Activated naive CD4-positive, alpha-beta T cell treated with anti-CD3 and anti-CD28 coated beads, Interleukin-2, amount 50 U/mL, for 24 hours (primary cell): ENCODE measurements around the gene ACACA.

Experiments used
- H3K27ac Mint-ChIP-seq: one replicate; pipeline ENCODE4 v1.8.0; 2021; ENCODE audit warnings: mild to moderate bottlenecking, mixed read lengths
- H3K27me3 Mint-ChIP-seq: one replicate; pipeline ENCODE4 v1.8.0; 2021; ENCODE audit warnings: mixed read lengths
- H3K36me3 Mint-ChIP-seq: one replicate; pipeline ENCODE4 v1.8.0; 2021; ENCODE audit warnings: mixed read lengths
- H3K4me1 Mint-ChIP-seq: one replicate; pipeline ENCODE4 v1.8.0; 2021; ENCODE audit warnings: mixed read lengths
- H3K4me3 Mint-ChIP-seq: one replicate; pipeline ENCODE4 v1.8.0; 2021; ENCODE audit warnings: mild to moderate bottlenecking, mixed read lengths
- H3K9me3 Mint-ChIP-seq: one replicate; pipeline ENCODE4 v1.8.0; 2021; ENCODE audit warnings: mixed read lengths

The ACACA gene

DNA sequence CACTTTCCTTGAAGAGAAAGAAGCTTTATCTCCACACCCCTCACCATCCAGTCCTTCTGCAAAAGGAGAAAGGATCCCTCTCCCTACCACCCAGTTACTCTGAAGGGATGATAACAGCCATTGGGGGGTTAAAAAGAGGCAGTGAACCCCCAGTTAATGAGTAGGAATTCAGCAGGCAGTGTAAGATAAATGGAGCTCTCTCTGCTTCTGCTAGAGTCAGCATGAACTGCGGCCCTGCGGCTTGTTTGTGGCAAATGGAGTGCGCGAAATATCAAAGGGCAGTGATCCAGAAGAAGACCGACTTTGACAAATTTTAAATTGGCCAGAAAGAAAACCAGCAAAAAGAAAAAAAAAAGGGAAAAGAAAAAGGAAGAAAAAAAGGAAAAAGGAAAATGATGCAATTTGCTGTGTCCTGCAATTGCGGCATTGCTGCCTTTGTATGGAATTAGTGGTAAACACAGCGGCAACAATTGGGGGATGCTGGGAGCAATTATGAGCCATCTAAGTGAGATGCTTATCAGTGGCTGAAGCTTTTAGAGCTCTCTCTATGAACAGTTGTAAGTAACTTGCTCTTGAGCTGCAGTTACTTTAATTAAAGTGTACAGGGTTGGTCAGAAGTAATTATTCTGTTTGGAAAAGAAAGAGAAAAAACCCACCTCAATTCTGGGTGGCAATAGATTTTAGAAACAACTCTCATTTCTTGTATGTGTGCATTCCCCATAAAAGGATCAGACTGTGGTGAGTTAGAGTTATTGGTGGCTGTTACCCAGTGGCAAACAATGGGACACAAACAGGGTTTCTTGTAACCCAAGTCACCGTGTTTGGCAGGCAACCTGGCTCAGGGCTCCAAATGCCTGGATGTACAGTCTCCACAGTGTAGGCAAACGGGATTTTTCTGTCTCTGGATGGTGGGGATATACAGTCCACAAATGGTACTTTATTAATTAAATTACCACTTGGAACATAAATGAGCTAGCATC, 296.6 kb downstream of the ACACA start:
- Mint-ChIP-seq H3K9me3 (no peaks in the 10 kb centered on the region), H3K4me1 (no peaks in the 10 kb centered on the region), H3K4me3 (no peak overlapping the region), H3K27me3 (no peaks in the 10 kb centered on the region), H3K36me3 (peaks cover 15% of the 10 kb centered on the region), H3K27ac (no peak overlapping the region)

- Mint-ChIP-seq H3K4me3 (no peak overlapping the region), H3K9me3 (no peaks in the 10 kb centered on the region), H3K27me3 (no peaks in the 10 kb centered on the region), H3K4me1 (no peaks in the 10 kb centered on the region), H3K36me3 (peaks cover 18% of the 10 kb centered on the region), H3K27ac (no peak overlapping the region)
Observed at GRCh38 chr17:37109106-37109505, 297.5 kb downstream of the ACACA start.

DNA sequence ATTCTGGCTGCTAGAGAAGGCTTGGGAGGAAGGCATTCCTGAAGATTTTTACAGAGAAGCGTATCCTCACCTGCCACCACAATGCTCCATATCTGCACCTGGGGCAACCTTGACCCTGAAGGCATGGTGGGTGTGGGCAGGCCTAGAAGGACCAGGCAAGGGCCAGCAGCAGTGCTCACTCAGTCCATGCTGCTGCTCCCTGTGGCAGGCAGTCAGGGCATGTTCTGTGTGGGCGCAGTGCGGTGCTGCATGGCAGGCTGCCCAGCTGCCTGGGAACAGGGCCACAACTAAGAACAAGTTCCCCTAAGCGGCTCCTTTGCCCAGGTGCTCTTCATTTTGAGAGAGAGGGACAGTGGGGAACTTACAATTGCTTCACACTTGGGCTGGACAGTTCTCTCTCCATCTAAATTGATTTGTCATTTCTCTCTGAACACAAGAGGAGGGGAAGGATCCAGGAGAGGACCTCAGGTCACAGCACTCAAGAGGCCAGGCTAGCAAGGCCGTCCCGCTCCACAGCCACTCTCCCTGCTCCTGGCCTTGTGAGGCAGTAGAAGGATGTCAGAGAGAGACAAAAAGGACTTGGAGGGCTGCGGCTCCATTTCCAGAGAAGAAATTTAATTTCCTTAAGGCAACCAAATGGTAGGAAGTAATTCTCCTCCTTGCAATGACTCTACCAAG, 299.1 kb downstream of the ACACA start:
- Mint-ChIP-seq H3K9me3 (no peaks in the 10 kb centered on the region), H3K4me1 (no peaks in the 10 kb centered on the region), H3K36me3 (peaks cover 18% of the 10 kb centered on the region), H3K27ac (no peak overlapping the region), H3K27me3 (no peaks in the 10 kb centered on the region), H3K4me3 (no peak overlapping the region)

DNA sequence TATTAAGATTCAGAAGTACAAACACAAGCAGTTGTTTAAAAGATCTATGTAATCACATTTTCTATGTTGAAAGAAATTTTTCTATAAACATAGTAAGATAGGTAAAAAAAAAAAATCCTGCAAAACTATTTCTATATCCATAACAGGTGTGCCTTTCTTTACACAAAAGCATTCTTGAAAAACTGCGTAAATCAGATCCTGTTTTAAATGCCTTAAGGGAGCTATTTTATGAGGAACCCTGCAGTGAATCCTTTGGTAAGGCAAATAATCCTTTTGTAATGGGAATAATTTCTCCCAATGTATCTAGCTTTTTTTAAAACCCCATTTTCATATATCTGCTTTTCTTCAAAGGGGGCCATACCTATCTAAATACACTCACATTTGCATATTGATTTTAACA, 300.6 kb downstream of the ACACA start:
- no peaks in the 10 kb centered on the region for H3K4me1 Mint-ChIP-seq
- H3K4me3 Mint-ChIP-seq = no peak overlapping the region
- no peak overlapping the region for H3K27ac Mint-ChIP-seq
- peaks cover 15% of the 10 kb centered on the region for H3K36me3 Mint-ChIP-seq
- H3K9me3 Mint-ChIP-seq = no peaks in the 10 kb centered on the region
- H3K27me3 Mint-ChIP-seq = no peaks in the 10 kb centered on the region

GRCh38 chr17:37103231-37103630, 303.4 kb downstream of the ACACA start:
- Mint-ChIP-seq H3K36me3 (peaks cover 6% of the 10 kb centered on the region), H3K27ac (no peak overlapping the region), H3K4me3 (no peak overlapping the region), H3K27me3 (no peaks in the 10 kb centered on the region), H3K9me3 (no peaks in the 10 kb centered on the region), H3K4me1 (no peaks in the 10 kb centered on the region)

DNA sequence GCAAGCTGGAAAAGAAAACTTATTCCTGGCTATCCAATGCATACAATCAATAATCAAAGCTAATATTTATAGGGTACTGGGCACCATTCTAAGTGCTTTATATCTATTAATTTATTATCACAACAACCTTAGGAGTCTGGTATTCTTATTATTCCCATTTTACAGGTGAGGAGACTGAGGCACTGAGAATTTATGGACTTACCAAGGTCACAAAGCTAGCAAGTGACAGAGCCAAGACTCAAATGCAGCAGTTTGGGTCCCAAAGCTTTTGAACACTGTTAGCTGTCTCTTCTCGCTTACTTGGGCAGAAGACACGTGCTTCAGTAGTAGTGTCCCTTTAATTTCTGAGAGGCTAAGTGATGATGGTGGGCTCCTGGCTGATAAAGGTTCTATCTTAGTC, 305.3 kb downstream of the ACACA start:
- H3K4me3 Mint-ChIP-seq = no peak overlapping the region
- peaks cover 8% of the 10 kb centered on the region for H3K36me3 Mint-ChIP-seq
- H3K4me1 Mint-ChIP-seq = no peaks in the 10 kb centered on the region
- H3K9me3 Mint-ChIP-seq = no peaks in the 10 kb centered on the region
- no peak overlapping the region for H3K27ac Mint-ChIP-seq
- H3K27me3 Mint-ChIP-seq = no peaks in the 10 kb centered on the region

GRCh38 chr17:37100231-37100630, 306.4 kb downstream of the ACACA start:
- Mint-ChIP-seq H3K36me3 (peaks cover 9% of the 10 kb centered on the region), H3K9me3 (no peaks in the 10 kb centered on the region)

GRCh38 chr17:37098910-37099664, 307.5 kb downstream of the ACACA start:
- Mint-ChIP-seq H3K27me3 (no peaks in the 10 kb centered on the region), H3K4me1 (peaks cover 4% of the 10 kb centered on the region), H3K9me3 (no peaks in the 10 kb centered on the region), H3K4me3 (no peak overlapping the region), H3K27ac (no peak overlapping the region), H3K36me3 (peaks cover 11% of the 10 kb centered on the region)

More at GRCh38 chr17:37100231-37100630, 306.4 kb downstream of the ACACA start:
- Mint-ChIP-seq H3K4me3 (no peak overlapping the region), H3K27ac (no peak overlapping the region), H3K4me1 (no peaks in the 10 kb centered on the region), H3K27me3 (no peaks in the 10 kb centered on the region)

DNA sequence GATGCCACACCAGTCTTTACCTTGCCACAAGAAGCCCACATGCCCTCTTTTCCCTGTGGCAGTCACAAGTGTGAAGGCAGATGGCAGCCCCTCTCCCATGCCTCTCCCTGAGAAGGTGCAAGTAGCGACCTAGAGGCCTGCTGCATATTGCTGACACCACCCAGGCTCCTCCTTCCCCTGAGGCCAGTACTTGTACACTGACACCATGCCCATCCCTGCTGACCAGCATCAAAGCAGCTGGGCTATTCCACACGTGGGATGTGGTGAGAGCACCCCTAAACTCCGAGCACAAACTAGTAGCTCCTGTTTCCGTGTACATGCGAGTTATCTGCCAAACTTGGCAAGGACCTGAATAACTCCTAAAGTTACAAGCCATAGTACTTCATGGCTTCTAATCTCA, 308.5 kb downstream of the ACACA start:
- H3K27me3 Mint-ChIP-seq = no peaks in the 10 kb centered on the region
- no peak overlapping the region for H3K4me3 Mint-ChIP-seq
- H3K9me3 Mint-ChIP-seq = no peaks in the 10 kb centered on the region
- no peak overlapping the region for H3K27ac Mint-ChIP-seq
- H3K4me1 Mint-ChIP-seq = peaks cover 4% of the 10 kb centered on the region
- H3K36me3 Mint-ChIP-seq = peaks cover 11% of the 10 kb centered on the region

GRCh38 chr17:37097154-37097553, 309.5 kb downstream of the ACACA start:
- no peak overlapping the region for H3K27ac Mint-ChIP-seq
- peaks cover 4% of the 10 kb centered on the region for H3K4me1 Mint-ChIP-seq
- H3K27me3 Mint-ChIP-seq = no peaks in the 10 kb centered on the region
- H3K36me3 Mint-ChIP-seq = peaks cover 11% of the 10 kb centered on the region
- H3K4me3 Mint-ChIP-seq = no peak overlapping the region
- no peaks in the 10 kb centered on the region for H3K9me3 Mint-ChIP-seq

- H3K27ac Mint-ChIP-seq = no peak overlapping the region
- no peak overlapping the region for H3K4me3 Mint-ChIP-seq
- peaks cover 7% of the 10 kb centered on the region for H3K4me1 Mint-ChIP-seq
- H3K9me3 Mint-ChIP-seq = no peaks in the 10 kb centered on the region
- no peaks in the 10 kb centered on the region for H3K27me3 Mint-ChIP-seq
- H3K36me3 Mint-ChIP-seq = peaks cover 11% of the 10 kb centered on the region
Observed at GRCh38 chr17:37096071-37096470, 310.6 kb downstream of the ACACA start.

DNA sequence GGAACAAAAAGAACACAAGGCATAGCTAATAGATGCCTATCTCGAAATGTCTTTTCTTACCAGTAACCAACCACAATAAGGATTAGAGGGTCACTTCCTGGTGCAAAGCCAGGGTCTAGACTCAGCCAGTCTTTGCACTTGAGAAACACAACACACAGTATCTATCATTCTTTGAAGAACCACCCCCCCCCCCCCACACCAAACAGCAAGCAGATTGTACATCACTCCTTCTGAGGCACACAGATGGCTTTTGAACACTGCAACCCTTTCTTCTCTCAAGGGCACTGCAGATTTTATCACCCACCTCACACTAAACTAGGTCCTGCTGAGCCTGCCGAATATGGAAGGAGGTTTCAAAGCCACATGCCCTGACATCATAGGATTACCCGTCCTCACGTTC, 312.2 kb downstream of the ACACA start:
- no peak overlapping the region for H3K27ac Mint-ChIP-seq
- H3K4me3 Mint-ChIP-seq = no peak overlapping the region
- H3K9me3 Mint-ChIP-seq = no peaks in the 10 kb centered on the region
- peaks cover 11% of the 10 kb centered on the region for H3K36me3 Mint-ChIP-seq
- H3K4me1 Mint-ChIP-seq = peaks cover 24% of the 10 kb centered on the region
- H3K27me3 Mint-ChIP-seq = no peaks in the 10 kb centered on the region

DNA sequence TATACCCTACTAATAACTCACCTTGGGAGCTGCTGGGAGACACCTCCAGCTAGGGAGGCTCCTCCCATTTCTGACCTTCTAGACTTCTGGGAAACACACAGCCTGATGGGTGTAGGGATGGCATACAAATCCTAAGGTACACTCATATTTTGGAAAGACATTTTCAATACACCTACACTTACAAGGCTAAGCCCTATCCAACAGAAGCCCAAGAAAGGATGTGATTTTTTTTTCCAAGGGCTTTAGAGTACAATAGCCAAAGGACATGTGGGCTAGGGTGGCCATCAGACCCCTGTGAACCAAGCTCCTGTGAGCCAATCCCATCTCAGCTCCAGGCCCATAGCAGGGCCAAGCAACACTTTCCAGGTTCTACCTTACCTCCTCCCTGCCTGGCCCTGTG, 313.9 kb downstream of the ACACA start:
- Mint-ChIP-seq H3K27ac (no peak overlapping the region), H3K4me3 (no peak overlapping the region), H3K36me3 (peaks cover 15% of the 10 kb centered on the region), H3K9me3 (no peaks in the 10 kb centered on the region), H3K27me3 (no peaks in the 10 kb centered on the region), H3K4me1 (peaks cover 41% of the 10 kb centered on the region)

- H3K9me3 Mint-ChIP-seq = no peaks in the 10 kb centered on the region
- H3K27ac Mint-ChIP-seq = no peak overlapping the region
- no peak overlapping the region for H3K4me3 Mint-ChIP-seq
- no peaks in the 10 kb centered on the region for H3K27me3 Mint-ChIP-seq
- H3K36me3 Mint-ChIP-seq = peaks cover 21% of the 10 kb centered on the region
- peaks cover 44% of the 10 kb centered on the region for H3K4me1 Mint-ChIP-seq
Observed at GRCh38 chr17:37092071-37092470, 314.6 kb downstream of the ACACA start.

DNA sequence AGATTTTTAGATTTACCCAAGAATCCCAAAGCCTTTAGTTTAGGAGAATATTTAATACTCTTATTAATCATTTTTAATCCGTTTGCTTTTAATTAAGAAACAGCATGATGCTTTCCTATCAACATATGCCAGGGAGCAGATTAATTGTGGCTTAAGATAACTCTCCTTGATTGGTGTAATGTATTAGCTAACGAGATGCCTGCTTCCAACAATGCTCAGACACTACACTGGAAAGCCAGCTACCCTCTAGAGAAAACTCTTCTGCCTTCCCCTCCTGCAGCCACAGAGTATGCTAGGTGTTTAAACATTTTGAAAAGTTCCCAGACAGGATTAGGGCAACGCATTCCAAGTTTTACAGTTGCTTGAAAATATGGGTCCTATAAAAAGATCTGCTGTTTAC, 315.7 kb downstream of the ACACA start:
- no peak overlapping the region for H3K4me3 Mint-ChIP-seq
- H3K9me3 Mint-ChIP-seq = no peaks in the 10 kb centered on the region
- H3K36me3 Mint-ChIP-seq = peaks cover 17% of the 10 kb centered on the region
- no peaks in the 10 kb centered on the region for H3K27me3 Mint-ChIP-seq
- peak overlapping the region; percentile 81 for H3K27ac Mint-ChIP-seq
- peaks cover 44% of the 10 kb centered on the region for H3K4me1 Mint-ChIP-seq
